ENCODE data around the gene PNMA6A.
"Not testable (repeated sequence)": the region's sequence is repeated elsewhere in the genome, so short reads cannot be mapped to it uniquely, and the experiment has no call there.

The PNMA6A gene

GRCh38 chrX:153059191-153060094 is 12.8 kb upstream of the PNMA6A start:
- no peaks in the 10 kb centered on the region for H3K4me1 ChIP-seq (ENCODE audit: insufficient read depth, low read length)
- no peak overlapping the region for H3K9ac ChIP-seq (ENCODE audit: low read length)
- H3K4me3 ChIP-seq (ENCODE audit: low read depth in 1 of 2, low read length in 2 of 2): no peak overlapping the region
- no peak overlapping the region for H3K27ac ChIP-seq (ENCODE audit: low read depth, low read length)
- peaks cover 0 to 29% of the 10 kb centered on the region in 2 donors for H3K27me3 ChIP-seq (ENCODE audit: control insufficient read depth in 1 of 2, insufficient read depth in 2 of 2, low read length in 2 of 2)
- no peaks in the 10 kb centered on the region for H3K36me3 ChIP-seq (ENCODE audit: insufficient read depth, low read length)
- no peaks in the 10 kb centered on the region for H3K9me3 ChIP-seq (ENCODE audit: low read length)

- H3K4me3 ChIP-seq (ENCODE audit: low read depth in 1 of 2, low read length in 2 of 2): no peak overlapping the region
- H3K27ac ChIP-seq (ENCODE audit: low read depth, low read length): no peak overlapping the region
- H3K9me3 ChIP-seq (ENCODE audit: low read length): no peaks in the 10 kb centered on the region
- H3K4me1 ChIP-seq (ENCODE audit: insufficient read depth, low read length): no peaks in the 10 kb centered on the region
- H3K36me3 ChIP-seq (ENCODE audit: insufficient read depth, low read length): no peaks in the 10 kb centered on the region
- H3K9ac ChIP-seq (ENCODE audit: low read length): no peak overlapping the region
- H3K27me3 ChIP-seq (ENCODE audit: control insufficient read depth in 1 of 2, insufficient read depth in 2 of 2, low read length in 2 of 2): peaks cover 0 to 29% of the 10 kb centered on the region in 2 donors
Measured at GRCh38 chrX:153060095-153060445, 12.2 kb upstream of the PNMA6A start.

GRCh38 chrX:153061732-153062131 is 10.5 kb upstream of the PNMA6A start:
- Histone ChIP-seq H3K27me3 (ENCODE audit: control insufficient read depth in 1 of 2, insufficient read depth in 2 of 2, low read length in 2 of 2) (peaks cover 0 to 24% of the 10 kb centered on the region in 2 donors), H3K4me3 (ENCODE audit: low read depth in 1 of 2, low read length in 2 of 2) (no peak overlapping the region), H3K9ac (ENCODE audit: low read length) (no peak overlapping the region), H3K4me1 (ENCODE audit: insufficient read depth, low read length) (no peaks in the 10 kb centered on the region), H3K36me3 (ENCODE audit: insufficient read depth, low read length) (no peaks in the 10 kb centered on the region), H3K27ac (ENCODE audit: low read depth, low read length) (no peak overlapping the region), H3K9me3 (ENCODE audit: low read length) (no peaks in the 10 kb centered on the region)

GRCh38 chrX:153063315-153063714 is 8.9 kb upstream of the PNMA6A start:
- Histone ChIP-seq H3K4me3 (ENCODE audit: low read depth in 1 of 2, low read length in 2 of 2) (no peak overlapping the region), H3K36me3 (ENCODE audit: insufficient read depth, low read length) (no peaks in the 10 kb centered on the region), H3K27me3 (ENCODE audit: control insufficient read depth in 1 of 2, insufficient read depth in 2 of 2, low read length in 2 of 2) (peaks cover 0 to 10% of the 10 kb centered on the region in 2 donors), H3K27ac (ENCODE audit: low read depth, low read length) (no peak overlapping the region), H3K9ac (ENCODE audit: low read length) (no peak overlapping the region), H3K9me3 (ENCODE audit: low read length) (no peaks in the 10 kb centered on the region), H3K4me1 (ENCODE audit: insufficient read depth, low read length) (no peaks in the 10 kb centered on the region)

- Histone ChIP-seq H3K27ac (ENCODE audit: low read depth, low read length) (no peak overlapping the region), H3K4me3 (ENCODE audit: low read depth in 1 of 2, low read length in 2 of 2) (no peak overlapping the region), H3K27me3 (ENCODE audit: control insufficient read depth in 1 of 2, insufficient read depth in 2 of 2, low read length in 2 of 2) (peaks cover 0 to 4% of the 10 kb centered on the region in 2 donors)
Measured at GRCh38 chrX:153064061-153064460, 8.2 kb upstream of the PNMA6A start.

GRCh38 chrX:153065389-153065788 is 6.9 kb upstream of the PNMA6A start:
- Histone ChIP-seq H3K36me3 (ENCODE audit: insufficient read depth, low read length) (no peaks in the 10 kb centered on the region), H3K9ac (ENCODE audit: low read length) (no peak overlapping the region), H3K27ac (ENCODE audit: low read depth, low read length) (no peak overlapping the region), H3K4me3 (ENCODE audit: low read depth in 1 of 2, low read length in 2 of 2) (no peak overlapping the region), H3K27me3 (ENCODE audit: control insufficient read depth in 1 of 2, insufficient read depth in 2 of 2, low read length in 2 of 2) (no peaks in the 10 kb centered on the region), H3K4me1 (ENCODE audit: insufficient read depth, low read length) (no peaks in the 10 kb centered on the region), H3K9me3 (ENCODE audit: low read length) (no peaks in the 10 kb centered on the region)

More at GRCh38 chrX:153064061-153064460, 8.2 kb upstream of the PNMA6A start:
- no peaks in the 10 kb centered on the region for H3K4me1 ChIP-seq (ENCODE audit: insufficient read depth, low read length)
- no peak overlapping the region for H3K9ac ChIP-seq (ENCODE audit: low read length)
- no peaks in the 10 kb centered on the region for H3K36me3 ChIP-seq (ENCODE audit: insufficient read depth, low read length)
- no peaks in the 10 kb centered on the region for H3K9me3 ChIP-seq (ENCODE audit: low read length)

GRCh38 chrX:153066402-153066801 is 5.9 kb upstream of the PNMA6A start:
- not testable (repeated sequence) for H3K27me3 ChIP-seq (ENCODE audit: control insufficient read depth in 1 of 2, insufficient read depth in 2 of 2, low read length in 2 of 2); H3K36me3 ChIP-seq (ENCODE audit: insufficient read depth, low read length); H3K4me1 ChIP-seq (ENCODE audit: insufficient read depth, low read length); H3K27ac ChIP-seq (ENCODE audit: low read depth, low read length); H3K9ac ChIP-seq (ENCODE audit: low read length); H3K4me3 ChIP-seq (ENCODE audit: low read depth in 1 of 2, low read length in 2 of 2); H3K9me3 ChIP-seq (ENCODE audit: low read length)

GRCh38 chrX:153073331-153073730 is 1.1 kb downstream of the PNMA6A start:
- H3K4me1 ChIP-seq (ENCODE audit: insufficient read depth, low read length); H3K9ac ChIP-seq (ENCODE audit: low read length); H3K27ac ChIP-seq (ENCODE audit: low read depth, low read length); H3K9me3 ChIP-seq (ENCODE audit: low read length); H3K4me3 ChIP-seq (ENCODE audit: low read depth in 1 of 2, low read length in 2 of 2); H3K27me3 ChIP-seq (ENCODE audit: control insufficient read depth in 1 of 2, insufficient read depth in 2 of 2, low read length in 2 of 2); H3K36me3 ChIP-seq (ENCODE audit: insufficient read depth, low read length): not testable (repeated sequence)

GRCh38 chrX:153074262-153074899 is 2.1 kb downstream of the PNMA6A start:
- Histone ChIP-seq H3K4me1 (ENCODE audit: insufficient read depth, low read length) (no peaks in the 10 kb centered on the region), H3K9me3 (ENCODE audit: low read length) (no peaks in the 10 kb centered on the region), H3K4me3 (ENCODE audit: low read depth in 1 of 2, low read length in 2 of 2) (no peak overlapping the region), H3K36me3 (ENCODE audit: insufficient read depth, low read length) (no peaks in the 10 kb centered on the region), H3K27ac (ENCODE audit: low read depth, low read length) (no peak overlapping the region), H3K9ac (ENCODE audit: low read length) (no peak overlapping the region), H3K27me3 (ENCODE audit: control insufficient read depth in 1 of 2, insufficient read depth in 2 of 2, low read length in 2 of 2) (no peaks in the 10 kb centered on the region)

GRCh38 chrX:153074935-153075334 is 2.7 kb downstream of the PNMA6A start:
- Histone ChIP-seq H3K4me1 (ENCODE audit: insufficient read depth, low read length) (no peaks in the 10 kb centered on the region), H3K4me3 (ENCODE audit: low read depth in 1 of 2, low read length in 2 of 2) (no peak overlapping the region), H3K9me3 (ENCODE audit: low read length) (no peaks in the 10 kb centered on the region), H3K27ac (ENCODE audit: low read depth, low read length) (no peak overlapping the region), H3K36me3 (ENCODE audit: insufficient read depth, low read length) (no peaks in the 10 kb centered on the region), H3K27me3 (ENCODE audit: control insufficient read depth in 1 of 2, insufficient read depth in 2 of 2, low read length in 2 of 2) (no peaks in the 10 kb centered on the region), H3K9ac (ENCODE audit: low read length) (no peak overlapping the region)

- H3K27ac ChIP-seq (ENCODE audit: low read depth, low read length): no peak overlapping the region
- H3K9me3 ChIP-seq (ENCODE audit: low read length): no peaks in the 10 kb centered on the region
- no peaks in the 10 kb centered on the region for H3K27me3 ChIP-seq (ENCODE audit: control insufficient read depth in 1 of 2, insufficient read depth in 2 of 2, low read length in 2 of 2)
- H3K9ac ChIP-seq (ENCODE audit: low read length): no peak overlapping the region
- no peak overlapping the region for H3K4me3 ChIP-seq (ENCODE audit: low read depth in 1 of 2, low read length in 2 of 2)
- H3K4me1 ChIP-seq (ENCODE audit: insufficient read depth, low read length): no peaks in the 10 kb centered on the region
- H3K36me3 ChIP-seq (ENCODE audit: insufficient read depth, low read length): no peaks in the 10 kb centered on the region
Measured at GRCh38 chrX:153075366-153075765, 3.1 kb downstream of the PNMA6A start.
